MM.1S (cell line): ENCODE measurements around the gene FOXN3.

Experiments
- DNase-seq: peaks from one replicate; pipeline ENCODE4 v3.0.0-alpha.2; 2015
- H2AFZ ChIP-seq: fragments of 300-600 bp; sonication (generic); 2 replicates; pipeline ENCODE4 v1.6.0; 2016; ENCODE audit warnings: antibody characterized with exemption, low read length
- H3F3A ChIP-seq: fragments of 300-600 bp; sonication (generic); 2 replicates; pipeline ENCODE4 v1.6.1; 2016; ENCODE audit warnings: mild to moderate bottlenecking, antibody characterized with exemption, low read length, moderate library complexity, mixed read lengths; ENCODE audit not compliant: insufficient read depth
- H3K27ac ChIP-seq: fragments of 300-600 bp; sonication (generic); 2 replicates; pipeline ENCODE4 v1.5.1; 2016; ENCODE audit warnings: mild to moderate bottlenecking, low read length
- H3K27me3 ChIP-seq: fragments of 300-600 bp; sonication (generic); replicated peaks from 2 replicates; pipeline ENCODE4 v1.6.0; 2016; ENCODE audit warnings: low read length; ENCODE audit not compliant: insufficient read depth
- H3K36me3 ChIP-seq: fragments of 300-600 bp; sonication (generic); replicated peaks from 2 replicates; pipeline ENCODE4 v1.6.1; 2016; ENCODE audit warnings: mild to moderate bottlenecking, low read length, mixed read lengths; ENCODE audit not compliant: insufficient read depth
- H3K4me1 ChIP-seq: fragments of 300-600 bp; sonication (generic); 2 replicates; pipeline ENCODE4 v1.6.1; 2016; ENCODE audit warnings: low read length, mixed read lengths
- H3K4me2 ChIP-seq: fragments of 300-600 bp; sonication (generic); 2 replicates; pipeline ENCODE4 v1.6.0; 2016; ENCODE audit warnings: low read depth, low read length
- H3K4me3 ChIP-seq: fragments of 300-600 bp; sonication (generic); 2 replicates; pipeline ENCODE4 v1.5.1; 2016; ENCODE audit warnings: low read length, mixed read lengths
- H3K79me2 ChIP-seq: fragments of 300-600 bp; sonication (generic); 2 replicates; pipeline ENCODE4 v1.6.1; 2016; ENCODE audit warnings: mixed run types, low read length, mixed read lengths
- H3K9ac ChIP-seq: fragments of 300-600 bp; sonication (generic); 2 replicates; pipeline ENCODE4 v1.6.1; 2016; ENCODE audit warnings: low read length, mixed read lengths
- H3K9me2 ChIP-seq: fragments of 300-600 bp; sonication (generic); replicated peaks from 2 replicates; pipeline ENCODE4 v1.6.1; 2016; ENCODE audit warnings: mild to moderate bottlenecking, low read length, mixed read lengths; ENCODE audit not compliant: insufficient read depth
- H3K9me3 ChIP-seq: fragments of 300-600 bp; sonication (generic); replicated peaks from 2 replicates; pipeline ENCODE4 v1.6.1; 2016; ENCODE audit warnings: mild to moderate bottlenecking, low read length, mixed read lengths; ENCODE audit not compliant: insufficient read depth
- H4K20me1 ChIP-seq: fragments of 300-600 bp; sonication (generic); 2 replicates; pipeline ENCODE4 v1.6.1; 2016; ENCODE audit warnings: mild to moderate bottlenecking, low read length, moderate library complexity, mixed read lengths; ENCODE audit not compliant: insufficient read depth
- CTCF ChIP-seq: fragments of 300-600 bp; sonication (generic); IDR thresholded peaks from 2 replicates; pipeline ENCODE4 v1.5.1; 2016; ENCODE audit warnings: antibody characterized with exemption, low read length, mixed read lengths
- EZH2 ChIP-seq: fragments of 300-600 bp; sonication (generic); optimal IDR thresholded peaks from 2 replicates; pipeline ENCODE3; 2017; ENCODE audit warnings: low read depth, mild to moderate bottlenecking, antibody characterized with exemption, low read length, mixed read lengths
- EZH2phosphoT487 ChIP-seq: fragments of 300-600 bp; sonication (generic); IDR thresholded peaks from 2 replicates; pipeline ENCODE4 v1.6.1; 2018; ENCODE audit warnings: antibody characterized with exemption, low read length

The FOXN3 gene

GRCh38 chr14:89241934-89242651 is 174.9 kb downstream of the FOXN3 start:
- Histone ChIP-seq H3K27ac (no peak overlapping the region), H3K9ac (no peak overlapping the region), H3K79me2 (peaks cover 20% of the 10 kb centered on the region), H3K27me3 (no peaks in the 10 kb centered on the region), H3K9me2 (no peaks in the 10 kb centered on the region), H4K20me1 (no peaks in the 10 kb centered on the region), H3K4me1 (no peaks in the 10 kb centered on the region), H3K4me3 (no peak overlapping the region), H3F3A (no peaks in the 10 kb centered on the region), H3K36me3 (no peaks in the 10 kb centered on the region), H3K4me2 (no peak overlapping the region), H2AFZ (no peak overlapping the region), H3K9me3 (no peaks in the 10 kb centered on the region)
- TF ChIP-seq CTCF, result no peak
- TF ChIP-seq EZH2, result no peak
- no peak for TF ChIP-seq EZH2phosphoT487
- DNase-seq, result no peak

GRCh38 chr14:89241257-89241656 is 175.8 kb downstream of the FOXN3 start:
- Histone ChIP-seq H2AFZ (no peak overlapping the region), H4K20me1 (no peaks in the 10 kb centered on the region), H3K27ac (no peak overlapping the region), H3K4me3 (no peak overlapping the region), H3K4me1 (no peaks in the 10 kb centered on the region), H3F3A (no peaks in the 10 kb centered on the region), H3K9me2 (no peaks in the 10 kb centered on the region), H3K79me2 (peaks cover 26% of the 10 kb centered on the region), H3K27me3 (no peaks in the 10 kb centered on the region), H3K4me2 (no peak overlapping the region), H3K36me3 (no peaks in the 10 kb centered on the region), H3K9me3 (no peaks in the 10 kb centered on the region), H3K9ac (no peak overlapping the region)
- TF ChIP-seq EZH2phosphoT487 (no peak), CTCF (no peak), EZH2 (no peak)
- no peak for DNase-seq

DNA sequence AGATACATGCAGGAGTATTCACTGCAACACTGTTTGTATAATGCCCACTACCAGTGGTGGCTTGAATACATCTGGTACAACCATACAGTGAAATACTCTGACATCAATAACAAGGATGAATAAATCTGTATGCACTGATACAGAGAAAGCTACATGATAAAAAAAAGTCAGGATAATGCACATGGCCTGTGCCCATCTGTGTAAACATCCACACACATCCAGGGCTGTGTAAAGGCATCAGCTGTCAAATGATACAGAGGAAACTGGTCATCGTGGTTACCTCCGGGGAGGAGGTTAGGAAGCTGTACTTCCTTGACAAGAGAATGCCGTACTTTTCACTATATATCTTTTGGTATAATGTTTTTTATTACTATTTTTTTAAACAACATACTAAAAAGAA is 176.6 kb downstream of the FOXN3 start:
- H3F3A ChIP-seq, result no peaks in the 10 kb centered on the region
- no peak for TF ChIP-seq CTCF
- TF ChIP-seq EZH2phosphoT487, result no peak
- no peak for TF ChIP-seq EZH2
- H4K20me1 ChIP-seq, result no peaks in the 10 kb centered on the region
- H3K9ac ChIP-seq, result no peak overlapping the region
- peaks cover 29% of the 10 kb centered on the region for H3K79me2 ChIP-seq
- H3K4me1 ChIP-seq, result no peaks in the 10 kb centered on the region
- no peak overlapping the region for H3K4me2 ChIP-seq
- H2AFZ ChIP-seq, result no peak overlapping the region
- DNase-seq, result no peak
- H3K27ac ChIP-seq, result no peak overlapping the region
- no peaks in the 10 kb centered on the region for H3K36me3 ChIP-seq
- H3K9me3 ChIP-seq, result no peaks in the 10 kb centered on the region
- H3K9me2 ChIP-seq, result no peaks in the 10 kb centered on the region
- H3K27me3 ChIP-seq, result no peaks in the 10 kb centered on the region
- no peak overlapping the region for H3K4me3 ChIP-seq
